ENCODE data around the gene PI4K2B.
"Not testable (repeated sequence)": the region's sequence is repeated elsewhere in the genome, so short reads cannot be mapped to it uniquely, and the experiment has no call there.

DNA sequence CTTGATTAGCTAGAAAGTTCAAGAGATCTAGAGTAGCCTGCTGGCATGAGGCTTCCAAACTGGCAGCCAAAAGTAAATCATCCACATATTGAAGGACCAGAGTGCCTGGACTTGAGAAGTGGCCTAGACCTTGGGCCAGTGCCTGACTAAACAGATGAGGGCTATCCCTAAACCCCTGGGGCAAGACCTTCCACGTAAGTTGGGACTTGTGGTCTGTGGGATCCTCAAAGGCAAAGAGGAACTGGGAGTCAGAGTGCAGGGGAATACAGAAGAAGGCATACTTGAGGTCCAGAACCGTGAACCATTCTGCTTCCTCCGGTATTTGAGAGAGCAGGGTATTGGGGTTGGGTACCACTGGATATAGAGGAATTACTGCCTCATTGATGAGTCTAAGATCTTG lies 8.4 kb downstream of the PI4K2B start:
- TF ChIP-seq, protein P1, sequence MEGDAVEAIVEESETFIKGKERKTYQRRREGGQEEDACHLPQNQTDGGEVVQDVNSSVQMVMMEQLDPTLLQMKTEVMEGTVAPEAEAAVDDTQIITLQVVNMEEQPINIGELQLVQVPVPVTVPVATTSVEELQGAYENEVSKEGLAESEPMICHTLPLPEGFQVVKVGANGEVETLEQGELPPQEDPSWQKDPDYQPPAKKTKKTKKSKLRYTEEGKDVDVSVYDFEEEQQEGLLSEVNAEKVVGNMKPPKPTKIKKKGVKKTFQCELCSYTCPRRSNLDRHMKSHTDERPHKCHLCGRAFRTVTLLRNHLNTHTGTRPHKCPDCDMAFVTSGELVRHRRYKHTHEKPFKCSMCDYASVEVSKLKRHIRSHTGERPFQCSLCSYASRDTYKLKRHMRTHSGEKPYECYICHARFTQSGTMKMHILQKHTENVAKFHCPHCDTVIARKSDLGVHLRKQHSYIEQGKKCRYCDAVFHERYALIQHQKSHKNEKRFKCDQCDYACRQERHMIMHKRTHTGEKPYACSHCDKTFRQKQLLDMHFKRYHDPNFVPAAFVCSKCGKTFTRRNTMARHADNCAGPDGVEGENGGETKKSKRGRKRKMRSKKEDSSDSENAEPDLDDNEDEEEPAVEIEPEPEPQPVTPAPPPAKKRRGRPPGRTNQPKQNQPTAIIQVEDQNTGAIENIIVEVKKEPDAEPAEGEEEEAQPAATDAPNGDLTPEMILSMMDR (conservative IDR thresholded peaks at IDR 0.05 in 1 of 2, IDR thresholded peaks at IDR 0.05 in 1 of 2; ENCODE audit: extremely low read depth in 1 of 2, insufficient read depth in 1 of 2, low read depth in 1 of 2, low read length in 2 of 2): not testable (repeated sequence)
- not testable (repeated sequence) for TF ChIP-seq EZH2 (IDR thresholded peaks at IDR 0.05; ENCODE audit: borderline replicate concordance, low read length)

Data from mammary epithelial cell (primary cell).